Measurements from ENCODE around the gene QRSL1. TPM values are rescaled to one million over a fixed set of nuclear protein-coding genes. Genes with fewer than 3 reads are reported as not detected.

The QRSL1 gene
- total RNA-seq, 2 donors from 2014 or later = 3.0 to 6.2 TPM

- Histone ChIP-seq H3K27me3 (no peaks in the 10 kb centered on the region), H3K4me3 (no peak overlapping the region), H3K4me1 (no peaks in the 10 kb centered on the region), H3K36me3 (replicated peaks in 1 of 2; ENCODE audit: insufficient read depth in 1 of 2, low read depth in 2 of 2) (no peaks in the 10 kb centered on the region), H3K9me3 (no peaks in the 10 kb centered on the region), H3K27ac (no peak overlapping the region)
- TF ChIP-seq, protein P1, sequence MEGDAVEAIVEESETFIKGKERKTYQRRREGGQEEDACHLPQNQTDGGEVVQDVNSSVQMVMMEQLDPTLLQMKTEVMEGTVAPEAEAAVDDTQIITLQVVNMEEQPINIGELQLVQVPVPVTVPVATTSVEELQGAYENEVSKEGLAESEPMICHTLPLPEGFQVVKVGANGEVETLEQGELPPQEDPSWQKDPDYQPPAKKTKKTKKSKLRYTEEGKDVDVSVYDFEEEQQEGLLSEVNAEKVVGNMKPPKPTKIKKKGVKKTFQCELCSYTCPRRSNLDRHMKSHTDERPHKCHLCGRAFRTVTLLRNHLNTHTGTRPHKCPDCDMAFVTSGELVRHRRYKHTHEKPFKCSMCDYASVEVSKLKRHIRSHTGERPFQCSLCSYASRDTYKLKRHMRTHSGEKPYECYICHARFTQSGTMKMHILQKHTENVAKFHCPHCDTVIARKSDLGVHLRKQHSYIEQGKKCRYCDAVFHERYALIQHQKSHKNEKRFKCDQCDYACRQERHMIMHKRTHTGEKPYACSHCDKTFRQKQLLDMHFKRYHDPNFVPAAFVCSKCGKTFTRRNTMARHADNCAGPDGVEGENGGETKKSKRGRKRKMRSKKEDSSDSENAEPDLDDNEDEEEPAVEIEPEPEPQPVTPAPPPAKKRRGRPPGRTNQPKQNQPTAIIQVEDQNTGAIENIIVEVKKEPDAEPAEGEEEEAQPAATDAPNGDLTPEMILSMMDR (IDR thresholded peaks at IDR 0.05) = no peak
- no peak for TF ChIP-seq POLR2A (IDR thresholded peaks at IDR 0.05)
- WGBS, 2 donors = 95 to 97% methylated on average over 9 of the region's 9 CpGs
- intact Hi-C loops (cut with DNase I) = no loop called here
- ATAC-seq (no peak), DNase-seq (no peak)
These were observed 16.5 kb upstream of the QRSL1 start for GRCh38 chr6:106612671-106613416.

GRCh38 chr6:106613590-106613989 is 15.8 kb upstream of the QRSL1 start:
- no peak overlapping the region for H3K4me3 ChIP-seq
- H3K27ac ChIP-seq = no peak overlapping the region
- ATAC-seq = no peak
- intact Hi-C loops (cut with DNase I) = no loop called here
- no peak for TF ChIP-seq POLR2A (IDR thresholded peaks at IDR 0.05)
- TF ChIP-seq, protein P1 (IDR thresholded peaks at IDR 0.05) = no peak
- no peaks in the 10 kb centered on the region for H3K4me1 ChIP-seq
- no peak for DNase-seq
- no peaks in the 10 kb centered on the region for H3K9me3 ChIP-seq
- H3K27me3 ChIP-seq = no peaks in the 10 kb centered on the region
- no peaks in the 10 kb centered on the region for H3K36me3 ChIP-seq (replicated peaks in 1 of 2; ENCODE audit: insufficient read depth in 1 of 2, low read depth in 2 of 2)
- 97 to 100% methylated on average over 1 of the region's 1 CpG for WGBS, 2 donors

DNA sequence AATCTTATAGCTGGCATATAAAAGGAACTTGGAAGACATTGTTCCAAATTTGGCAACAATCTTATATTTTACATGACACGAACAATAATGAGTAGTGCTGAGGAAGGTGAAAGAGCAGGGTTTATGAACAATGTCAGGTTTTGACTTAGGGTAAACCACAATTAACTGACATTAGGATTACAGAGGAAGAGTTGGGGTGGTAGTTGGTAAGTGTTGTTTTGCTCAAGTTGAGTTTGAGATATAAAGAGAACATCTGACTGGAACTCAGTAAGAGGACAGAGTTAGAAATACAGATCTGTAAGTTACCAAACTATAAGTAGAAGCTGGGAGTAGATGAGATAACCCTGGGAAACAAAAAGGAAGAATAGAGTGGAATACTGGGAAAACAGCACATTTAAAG is 15.2 kb upstream of the QRSL1 start:
- no peak overlapping the region for H3K27ac ChIP-seq
- H3K36me3 ChIP-seq (replicated peaks in 1 of 2; ENCODE audit: insufficient read depth in 1 of 2, low read depth in 2 of 2) = no peaks in the 10 kb centered on the region
- H3K27me3 ChIP-seq = no peaks in the 10 kb centered on the region
- no peaks in the 10 kb centered on the region for H3K9me3 ChIP-seq
- WGBS, 2 donors = 56 to 81% methylated on average over 1 of the region's 1 CpG
- ATAC-seq (no peak), DNase-seq (no peak)
- no peak for TF ChIP-seq POLR2A (IDR thresholded peaks at IDR 0.05)
- H3K4me1 ChIP-seq = no peaks in the 10 kb centered on the region
- intact Hi-C loops (cut with DNase I) = no loop called here
- H3K4me3 ChIP-seq = no peak overlapping the region

- Histone ChIP-seq H3K36me3 (replicated peaks in 1 of 2; ENCODE audit: insufficient read depth in 1 of 2, low read depth in 2 of 2) (no peaks in the 10 kb centered on the region), H3K4me1 (no peaks in the 10 kb centered on the region), H3K4me3 (no peak overlapping the region), H3K27ac (no peak overlapping the region), H3K9me3 (no peaks in the 10 kb centered on the region), H3K27me3 (no peaks in the 10 kb centered on the region)
- intact Hi-C loops (cut with DNase I) = no loop called here
- 81 to 93% methylated on average over 3 of the region's 3 CpGs for WGBS, 2 donors
- ATAC-seq (no peak), DNase-seq (no peak)
- TF ChIP-seq POLR2A (IDR thresholded peaks at IDR 0.05) = no peak
- TF ChIP-seq, protein P1 (IDR thresholded peaks at IDR 0.05) = no peak
These were observed 14.7 kb upstream of the QRSL1 start for GRCh38 chr6:106614592-106615257.

- Histone ChIP-seq H3K4me1 (no peaks in the 10 kb centered on the region), H3K27me3 (no peaks in the 10 kb centered on the region), H3K36me3 (replicated peaks in 1 of 2; ENCODE audit: insufficient read depth in 1 of 2, low read depth in 2 of 2) (no peaks in the 10 kb centered on the region), H3K27ac (no peak overlapping the region), H3K4me3 (no peak overlapping the region), H3K9me3 (no peaks in the 10 kb centered on the region)
- DNase-seq = no peak
- intact Hi-C loops (cut with DNase I) = no loop called here
- TF ChIP-seq POLR2A (IDR thresholded peaks at IDR 0.05) = no peak
- TF ChIP-seq, protein P1 (IDR thresholded peaks at IDR 0.05) = no peak
- ATAC-seq = no peak
These were observed 12.1 kb upstream of the QRSL1 start for GRCh38 chr6:106617302-106617701.

All from body of pancreas (tissue), 4 donors.